ENCODE data around the gene FOXN3. TPM values are rescaled to one million over a fixed set of nuclear protein-coding genes. Genes with fewer than 3 reads are reported as not detected.

FOXN3 gene
- total RNA-seq, 4 donors from 2014 or later, result 99.6 to 172 (median 103) TPM

GRCh38 chr14:89347885-89348284, 69.1 kb downstream of the FOXN3 start:
- in situ Hi-C loops (cut with MboI; ENCODE audit: low sequenced_read_pairs in 4 of 4), result no loop called here
- Histone ChIP-seq H3K27ac (peak overlapping the region in 1 of 4 donors; percentile 79), H3K36me3 (no peaks in the 10 kb centered on the region), H3K9me3 (no peaks in the 10 kb centered on the region), H3K4me1 (peaks cover 68 to 69% of the 10 kb centered on the region in 2 donors), H3K27me3 (no peaks in the 10 kb centered on the region), H3K4me3 (no peak overlapping the region)
- ATAC-seq, result no peak
- intact Hi-C loops (cut with DNase I; ENCODE audit: low total_unique reads), result loop anchor here (5.0 kb wide), 1 partner anchor 39 kb away; no protein-coding TSS in a partner anchor
- no peak for DNase-seq
- TF ChIP-seq CTCF (IDR thresholded peaks at IDR 0.05 in 4 of 5, conservative IDR thresholded peaks at IDR 0.05 in 1 of 5) (no peak), POLR2A (IDR thresholded peaks at IDR 0.05) (no peak)

GRCh38 chr14:89344920-89345254, 72.1 kb downstream of the FOXN3 start:
- ATAC-seq, result peak in 1 of 2 donors; percentile 29
- peak overlapping the region; percentile 5 to 67 (median 52) for H3K27ac ChIP-seq
- no peaks in the 10 kb centered on the region for H3K36me3 ChIP-seq
- peaks cover 58% of the 10 kb centered on the region in 2 donors for H3K4me1 ChIP-seq
- peak in 1 of 2 donors; percentile 56 for DNase-seq
- TF ChIP-seq POLR2A (IDR thresholded peaks at IDR 0.05) (no peak), CTCF (IDR thresholded peaks at IDR 0.05 in 4 of 5, conservative IDR thresholded peaks at IDR 0.05 in 1 of 5) (no peak)
- intact Hi-C loops (cut with DNase I; ENCODE audit: low total_unique reads), result loop anchor here (5.0 kb wide), 2 partner anchors 42 to 43 kb away; no protein-coding TSS in a partner anchor
- peak overlapping the region in 3 of 4 donors; percentile 2 to 17 (median 4) for H3K4me3 ChIP-seq
- H3K27me3 ChIP-seq, result no peaks in the 10 kb centered on the region
- in situ Hi-C loops (cut with MboI; ENCODE audit: low sequenced_read_pairs in 4 of 4), result no loop called here
- H3K9me3 ChIP-seq, result no peaks in the 10 kb centered on the region

- DNase-seq (no peak), ATAC-seq (no peak)
- peak overlapping the region in 1 of 4 donors; percentile 22 for H3K27ac ChIP-seq
- TF ChIP-seq POLR2A (IDR thresholded peaks at IDR 0.05), result no peak
- TF ChIP-seq CTCF (IDR thresholded peaks at IDR 0.05 in 4 of 5, conservative IDR thresholded peaks at IDR 0.05 in 1 of 5), result no peak
- no peaks in the 10 kb centered on the region for H3K9me3 ChIP-seq
- in situ Hi-C loops (cut with MboI; ENCODE audit: low sequenced_read_pairs in 4 of 4) (no loop called here), intact Hi-C loops (cut with DNase I; ENCODE audit: low total_unique reads) (loop anchor here (5.0 kb wide), 1 partner anchor 41 kb away; no protein-coding TSS in a partner anchor)
- no peaks in the 10 kb centered on the region for H3K27me3 ChIP-seq
- no peaks in the 10 kb centered on the region for H3K36me3 ChIP-seq
- peaks cover 60 to 61% of the 10 kb centered on the region in 2 donors for H3K4me1 ChIP-seq
- H3K4me3 ChIP-seq, result no peak overlapping the region
These were observed 73.7 kb downstream of the FOXN3 start for GRCh38 chr14:89343356-89343755.

GRCh38 chr14:89342049-89342448, 75.0 kb downstream of the FOXN3 start:
- Histone ChIP-seq H3K4me3 (no peak overlapping the region), H3K27ac (peak overlapping the region in 2 of 4 donors; percentile 5 to 74), H3K27me3 (no peaks in the 10 kb centered on the region), H3K9me3 (no peaks in the 10 kb centered on the region), H3K36me3 (no peaks in the 10 kb centered on the region), H3K4me1 (peaks cover 71 to 72% of the 10 kb centered on the region in 2 donors)
- TF ChIP-seq POLR2A (IDR thresholded peaks at IDR 0.05) (no peak), CTCF (IDR thresholded peaks at IDR 0.05 in 4 of 5, conservative IDR thresholded peaks at IDR 0.05 in 1 of 5) (no peak)
- intact Hi-C loops (cut with DNase I; ENCODE audit: low total_unique reads) (loop anchor here (5.0 kb wide), 1 partner anchor 40 kb away; no protein-coding TSS in a partner anchor), in situ Hi-C loops (cut with MboI; ENCODE audit: low sequenced_read_pairs in 4 of 4) (no loop called here)
- no peak for ATAC-seq
- no peak for DNase-seq

Data from gastrocnemius medialis (tissue), 4 donors.